ENCODE results near the gene CDH13.

CDH13 gene

GRCh38 chr16:82699711-82700495, 73.1 kb downstream of the CDH13 start:
- DNase-seq = no peak

GRCh38 chr16:82700541-82701235, 73.9 kb downstream of the CDH13 start:
- DNase-seq = no peak

- no peak for DNase-seq
Observed at GRCh38 chr16:82701442-82701955, 74.7 kb downstream of the CDH13 start.

- no peak for DNase-seq
Observed at GRCh38 chr16:82703161-82703560, 76.4 kb downstream of the CDH13 start.

- DNase-seq = no peak
Observed at GRCh38 chr16:82703871-82704768, 77.4 kb downstream of the CDH13 start.

GRCh38 chr16:82709987-82710386, 83.2 kb downstream of the CDH13 start:
- DNase-seq = no peak

GRCh38 chr16:82713778-82714177, 87.0 kb downstream of the CDH13 start:
- DNase-seq = no peak

- no peak for DNase-seq
Observed at GRCh38 chr16:82715160-82715559, 88.4 kb downstream of the CDH13 start.

- DNase-seq = no peak
Observed at GRCh38 chr16:82715833-82716232, 89.1 kb downstream of the CDH13 start.

GRCh38 chr16:82716361-82716855, 89.6 kb downstream of the CDH13 start:
- DNase-seq = no peak

- no peak for DNase-seq
Observed at GRCh38 chr16:82720414-82720813, 93.6 kb downstream of the CDH13 start.

GRCh38 chr16:82726306-82726705, 99.5 kb downstream of the CDH13 start:
- DNase-seq = no peak

- no peak for DNase-seq
Observed at GRCh38 chr16:82728901-82729300, 102.1 kb downstream of the CDH13 start.

GRCh38 chr16:82730901-82731300, 104.1 kb downstream of the CDH13 start:
- DNase-seq = no peak

GRCh38 chr16:82732461-82732860, 105.7 kb downstream of the CDH13 start:
- DNase-seq = no peak

- DNase-seq = no peak
Observed at GRCh38 chr16:82735186-82735585, 108.4 kb downstream of the CDH13 start.

GRCh38 chr16:82735673-82736091, 108.9 kb downstream of the CDH13 start:
- no peak for DNase-seq

GRCh38 chr16:82736224-82736623, 109.5 kb downstream of the CDH13 start:
- DNase-seq = no peak

- DNase-seq = no peak
Observed at GRCh38 chr16:82738699-82739098, 111.9 kb downstream of the CDH13 start.

- DNase-seq = no peak
Observed at GRCh38 chr16:82741073-82741615, 114.4 kb downstream of the CDH13 start.

- DNase-seq = no peak
Observed at GRCh38 chr16:82744958-82745357, 118.2 kb downstream of the CDH13 start.

GRCh38 chr16:82748026-82748425, 121.3 kb downstream of the CDH13 start:
- DNase-seq = no peak

GRCh38 chr16:82750068-82750467, 123.3 kb downstream of the CDH13 start:
- no peak for DNase-seq

Measured in DMS 273 treated with DMSO at 0.1 percent for 48 hours (cell line).